ENCODE results near the gene PACRG.

DNA sequence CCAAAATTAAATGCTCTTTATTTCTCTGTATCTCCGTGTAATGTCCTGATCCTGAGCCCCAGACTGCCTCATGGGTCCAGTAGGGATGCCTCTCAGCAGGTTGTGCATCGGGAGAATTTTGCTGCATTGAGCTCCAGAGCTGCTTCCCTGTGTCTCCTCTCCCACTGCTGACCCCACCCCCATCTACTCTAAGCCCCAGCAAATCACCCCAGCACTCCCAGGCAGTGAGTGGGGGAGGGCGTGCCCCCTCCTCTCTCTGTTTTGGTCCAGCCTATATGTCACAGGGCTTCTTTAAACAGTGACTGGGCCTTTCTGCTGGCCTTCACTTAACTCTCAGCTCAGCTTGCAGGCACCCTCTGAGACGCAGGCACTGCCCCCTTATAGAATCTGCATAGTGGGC, 458.0 kb downstream of the PACRG start:
- TF ChIP-seq, protein P1, sequence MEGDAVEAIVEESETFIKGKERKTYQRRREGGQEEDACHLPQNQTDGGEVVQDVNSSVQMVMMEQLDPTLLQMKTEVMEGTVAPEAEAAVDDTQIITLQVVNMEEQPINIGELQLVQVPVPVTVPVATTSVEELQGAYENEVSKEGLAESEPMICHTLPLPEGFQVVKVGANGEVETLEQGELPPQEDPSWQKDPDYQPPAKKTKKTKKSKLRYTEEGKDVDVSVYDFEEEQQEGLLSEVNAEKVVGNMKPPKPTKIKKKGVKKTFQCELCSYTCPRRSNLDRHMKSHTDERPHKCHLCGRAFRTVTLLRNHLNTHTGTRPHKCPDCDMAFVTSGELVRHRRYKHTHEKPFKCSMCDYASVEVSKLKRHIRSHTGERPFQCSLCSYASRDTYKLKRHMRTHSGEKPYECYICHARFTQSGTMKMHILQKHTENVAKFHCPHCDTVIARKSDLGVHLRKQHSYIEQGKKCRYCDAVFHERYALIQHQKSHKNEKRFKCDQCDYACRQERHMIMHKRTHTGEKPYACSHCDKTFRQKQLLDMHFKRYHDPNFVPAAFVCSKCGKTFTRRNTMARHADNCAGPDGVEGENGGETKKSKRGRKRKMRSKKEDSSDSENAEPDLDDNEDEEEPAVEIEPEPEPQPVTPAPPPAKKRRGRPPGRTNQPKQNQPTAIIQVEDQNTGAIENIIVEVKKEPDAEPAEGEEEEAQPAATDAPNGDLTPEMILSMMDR (IDR thresholded peaks at IDR 0.05), result no peak
- TF ChIP-seq POLR2A (IDR thresholded peaks at IDR 0.05), result no peak

Data from upper lobe of left lung (tissue), 4 donors.